Measurements from ENCODE around the gene MFN1.

The MFN1 gene

DNA sequence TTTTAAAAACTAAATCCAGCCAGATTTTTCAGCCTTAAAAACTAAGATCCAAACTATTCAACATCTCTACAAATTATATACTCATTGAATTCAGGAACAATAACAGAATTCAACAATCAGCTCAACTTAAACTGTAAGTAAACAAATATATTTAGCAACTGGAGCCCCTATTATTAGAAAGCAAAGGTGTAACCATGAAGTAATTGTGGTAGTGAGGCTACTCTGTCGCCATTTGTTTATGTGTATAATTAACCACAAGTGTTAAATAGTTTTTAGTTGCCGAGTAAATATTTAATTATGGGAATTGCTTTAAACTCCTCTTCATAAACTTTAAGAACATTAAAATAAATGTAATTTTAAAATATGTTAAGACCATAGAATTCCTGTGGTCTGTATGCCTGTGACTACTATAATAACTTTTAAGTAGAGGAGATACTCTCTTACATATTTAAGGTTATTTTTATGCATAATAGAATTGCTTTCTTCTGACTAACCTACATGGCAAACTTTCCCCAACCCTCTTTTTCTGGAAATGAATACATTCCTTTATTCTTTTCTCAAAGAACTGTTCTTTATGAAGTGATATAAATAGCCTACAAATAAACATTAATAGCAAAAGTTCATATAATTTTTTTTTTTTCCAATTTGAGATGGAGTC, 51.2 kb downstream of the MFN1 start:
- no peak overlapping the region for H3K27ac Mint-ChIP-seq

DNA sequence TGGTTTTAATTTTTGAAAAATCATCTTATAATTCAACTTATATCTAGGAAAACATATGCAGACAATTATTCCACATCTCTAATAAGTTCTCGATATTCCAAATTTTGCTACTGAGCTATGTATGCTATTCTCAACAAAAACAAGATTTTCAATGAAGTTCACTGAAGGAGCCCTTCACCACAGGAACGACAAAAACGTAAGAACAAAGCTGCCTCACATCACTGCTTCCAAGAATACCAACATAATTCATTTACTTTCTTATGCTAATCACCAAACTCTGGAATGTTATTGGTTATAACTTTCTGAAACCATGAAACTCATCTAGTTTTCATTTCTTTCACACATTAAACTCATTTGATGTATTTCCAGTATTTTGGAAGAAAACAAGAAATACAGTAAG, 54.1 kb downstream of the MFN1 start:
- peaks cover 46% of the 10 kb centered on the region for H3K36me3 Mint-ChIP-seq (ENCODE audit: low read depth)
- H3K9me3 Mint-ChIP-seq = no peaks in the 10 kb centered on the region
- no peaks in the 10 kb centered on the region for H3K4me1 Mint-ChIP-seq
- H3K27ac Mint-ChIP-seq = no peak overlapping the region
- TF ChIP-seq, protein P1, sequence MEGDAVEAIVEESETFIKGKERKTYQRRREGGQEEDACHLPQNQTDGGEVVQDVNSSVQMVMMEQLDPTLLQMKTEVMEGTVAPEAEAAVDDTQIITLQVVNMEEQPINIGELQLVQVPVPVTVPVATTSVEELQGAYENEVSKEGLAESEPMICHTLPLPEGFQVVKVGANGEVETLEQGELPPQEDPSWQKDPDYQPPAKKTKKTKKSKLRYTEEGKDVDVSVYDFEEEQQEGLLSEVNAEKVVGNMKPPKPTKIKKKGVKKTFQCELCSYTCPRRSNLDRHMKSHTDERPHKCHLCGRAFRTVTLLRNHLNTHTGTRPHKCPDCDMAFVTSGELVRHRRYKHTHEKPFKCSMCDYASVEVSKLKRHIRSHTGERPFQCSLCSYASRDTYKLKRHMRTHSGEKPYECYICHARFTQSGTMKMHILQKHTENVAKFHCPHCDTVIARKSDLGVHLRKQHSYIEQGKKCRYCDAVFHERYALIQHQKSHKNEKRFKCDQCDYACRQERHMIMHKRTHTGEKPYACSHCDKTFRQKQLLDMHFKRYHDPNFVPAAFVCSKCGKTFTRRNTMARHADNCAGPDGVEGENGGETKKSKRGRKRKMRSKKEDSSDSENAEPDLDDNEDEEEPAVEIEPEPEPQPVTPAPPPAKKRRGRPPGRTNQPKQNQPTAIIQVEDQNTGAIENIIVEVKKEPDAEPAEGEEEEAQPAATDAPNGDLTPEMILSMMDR (IDR thresholded peaks at IDR 0.05; ENCODE audit: unreplicated experiment in 3 of 3) = no peak
- H3K27me3 Mint-ChIP-seq (ENCODE audit: low read depth) = no peaks in the 10 kb centered on the region
- no peak overlapping the region for H3K4me3 Mint-ChIP-seq

More for the DNA sequence above, 51.2 kb downstream of the MFN1 start:
- H3K4me1 Mint-ChIP-seq = no peaks in the 10 kb centered on the region
- H3K4me3 Mint-ChIP-seq = no peak overlapping the region
- no peaks in the 10 kb centered on the region for H3K27me3 Mint-ChIP-seq (ENCODE audit: low read depth)
- H3K36me3 Mint-ChIP-seq (ENCODE audit: low read depth) = peaks cover 40% of the 10 kb centered on the region
- no peaks in the 10 kb centered on the region for H3K9me3 Mint-ChIP-seq
- TF ChIP-seq, protein P1 (IDR thresholded peaks at IDR 0.05; ENCODE audit: unreplicated experiment in 3 of 3) = no peak

DNA sequence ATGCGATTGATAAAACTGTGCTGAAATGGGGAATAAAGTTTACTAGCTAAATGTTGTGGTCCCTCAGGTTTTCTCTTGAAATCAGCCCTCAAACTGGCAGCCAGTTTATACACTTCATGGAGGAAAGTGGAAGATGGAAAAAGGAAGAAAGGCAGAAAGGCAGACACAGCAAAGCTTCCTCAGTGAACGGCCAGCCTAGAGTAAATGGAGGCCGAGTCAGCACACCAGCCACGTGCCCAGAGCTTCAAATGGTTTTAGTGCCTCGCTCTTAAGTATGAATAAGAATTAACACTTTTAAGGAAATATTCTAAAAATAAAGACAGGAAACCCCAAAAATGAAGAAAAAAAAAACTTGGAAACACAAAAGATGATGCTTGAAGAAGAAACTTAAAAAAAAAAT, 55.5 kb downstream of the MFN1 start:
- H3K4me1 Mint-ChIP-seq = no peaks in the 10 kb centered on the region
- H3K27me3 Mint-ChIP-seq (ENCODE audit: low read depth) = no peaks in the 10 kb centered on the region
- peaks cover 40% of the 10 kb centered on the region for H3K36me3 Mint-ChIP-seq (ENCODE audit: low read depth)
- TF ChIP-seq, protein P1 (IDR thresholded peaks at IDR 0.05; ENCODE audit: unreplicated experiment in 3 of 3) = no peak
- H3K4me3 Mint-ChIP-seq = no peak overlapping the region
- no peaks in the 10 kb centered on the region for H3K9me3 Mint-ChIP-seq
- H3K27ac Mint-ChIP-seq = no peak overlapping the region

DNA sequence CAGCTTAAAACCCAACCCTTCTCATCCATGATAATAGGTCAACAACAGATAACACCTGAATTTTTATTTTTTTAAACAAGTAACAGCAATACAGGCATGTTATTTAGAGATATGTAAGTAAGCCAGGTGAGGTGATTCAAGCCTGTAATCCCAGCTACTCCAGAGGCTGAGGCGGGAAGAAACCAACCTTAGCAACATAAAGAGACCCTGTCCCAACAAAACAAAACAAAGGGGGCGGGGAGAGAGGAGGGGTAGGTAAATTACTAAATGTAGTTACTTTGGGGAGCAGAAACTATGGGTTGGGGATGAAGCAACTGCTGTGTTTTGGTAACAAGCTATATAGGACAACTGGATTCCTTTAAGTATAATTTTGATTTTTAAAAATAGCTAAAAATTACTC, 56.8 kb downstream of the MFN1 start:
- peaks cover 44% of the 10 kb centered on the region for H3K36me3 Mint-ChIP-seq (ENCODE audit: low read depth)
- no peak overlapping the region for H3K27ac Mint-ChIP-seq
- H3K4me3 Mint-ChIP-seq = no peak overlapping the region
- no peaks in the 10 kb centered on the region for H3K9me3 Mint-ChIP-seq
- TF ChIP-seq, protein P1 (IDR thresholded peaks at IDR 0.05; ENCODE audit: unreplicated experiment in 3 of 3) = no peak
- H3K27me3 Mint-ChIP-seq (ENCODE audit: low read depth) = no peaks in the 10 kb centered on the region
- H3K4me1 Mint-ChIP-seq = no peaks in the 10 kb centered on the region

DNA sequence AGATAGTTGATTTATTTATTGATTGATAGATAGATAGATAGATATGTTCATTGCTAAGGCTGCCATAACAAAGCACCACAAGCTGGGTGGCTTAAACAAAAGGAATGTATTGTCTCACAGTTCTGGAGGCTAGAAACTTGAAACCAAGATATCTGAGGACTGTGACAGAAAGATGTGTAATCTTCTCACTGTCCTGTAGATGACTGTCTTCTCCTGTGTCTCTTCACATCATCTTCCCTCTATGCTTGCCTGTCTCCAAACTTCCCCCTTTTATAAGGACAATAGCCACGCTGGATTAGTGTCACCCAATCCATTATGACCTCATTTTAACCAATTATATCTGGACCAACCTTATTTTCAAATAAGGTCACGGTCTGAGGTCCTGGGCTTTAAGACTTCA, 62.8 kb downstream of the MFN1 start:
- TF ChIP-seq, protein P1 (IDR thresholded peaks at IDR 0.05; ENCODE audit: unreplicated experiment in 3 of 3) = no peak
- Mint-ChIP-seq H3K36me3 (ENCODE audit: low read depth) (peaks cover 33% of the 10 kb centered on the region), H3K27me3 (ENCODE audit: low read depth) (no peaks in the 10 kb centered on the region)

DNA sequence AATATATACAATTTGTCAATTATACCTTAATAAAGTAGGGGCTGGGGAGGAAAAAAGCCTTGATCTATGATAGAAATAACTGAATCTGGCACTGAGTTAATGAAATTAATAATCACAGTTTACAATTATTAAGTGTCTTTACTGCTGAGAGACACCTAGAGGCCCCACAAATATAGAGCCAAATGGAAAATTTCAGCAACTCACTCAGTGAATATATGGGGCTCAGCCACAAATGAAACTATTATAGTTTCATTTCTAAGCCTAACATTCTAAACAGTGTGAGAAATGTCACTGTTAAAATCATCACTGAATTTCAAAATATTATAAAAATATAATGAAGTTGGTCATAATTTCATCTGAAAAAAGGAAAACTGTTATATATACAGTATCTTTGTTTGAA, 63.5 kb downstream of the MFN1 start:
- no peaks in the 10 kb centered on the region for H3K4me1 Mint-ChIP-seq
- H3K36me3 Mint-ChIP-seq (ENCODE audit: low read depth) = peaks cover 31% of the 10 kb centered on the region
- no peak overlapping the region for H3K4me3 Mint-ChIP-seq
- H3K9me3 Mint-ChIP-seq = no peaks in the 10 kb centered on the region
- H3K27me3 Mint-ChIP-seq (ENCODE audit: low read depth) = no peaks in the 10 kb centered on the region
- H3K27ac Mint-ChIP-seq = no peak overlapping the region
- TF ChIP-seq, protein P1 (IDR thresholded peaks at IDR 0.05; ENCODE audit: unreplicated experiment in 3 of 3) = no peak

More for the DNA sequence above, 62.8 kb downstream of the MFN1 start:
- Mint-ChIP-seq H3K9me3 (no peaks in the 10 kb centered on the region), H3K4me1 (no peaks in the 10 kb centered on the region), H3K4me3 (no peak overlapping the region), H3K27ac (no peak overlapping the region)
